IMR-90 (cell line): ENCODE measurements around the gene HBEGF. TPM values are rescaled to one million over a fixed set of nuclear protein-coding genes. Genes with fewer than 3 reads are reported as not detected.

Experiments
- ATAC-seq: fragments of 200-7000 bp; cut with Tn5 transposase; 2 replicates; pipeline ENCODE4 v1.9.1; 2020; ENCODE audit warnings: low read depth, mild to moderate bottlenecking, moderate library complexity
- BruUV-seq: library from RNA; stranded (reverse); fragments of 400-500 nt; replicated peaks from 2 replicates; lab custom pipeline; 2021; lab: Mats Ljungman, UMichigan
- CTCF ChIA-PET: fragments of 300-600 bp; formaldehyde crosslinking; extraction: SDS; loops from one replicate; lab custom pipeline; 2021; ENCODE audit warnings: antibody characterized with exemption; lab: Yijun Ruan, JAX
- POLR2A ChIA-PET: fragments of 300-600 bp; sonication (Branson Sonifier 250); formaldehyde crosslinking; loops from one replicate; lab custom pipeline; 2022; ENCODE audit warnings: antibody characterized with exemption; ENCODE audit not compliant: unreplicated experiment; lab: Charles Lee
- DNase-seq: peaks from one replicate; pipeline ENCODE4 v3.0.0; 2013
- H2AFZ ChIP-seq: replicated peaks from 2 replicates; pipeline ENCODE3; 2013; ENCODE audit warnings: low read length, mild to moderate bottlenecking; ENCODE audit not compliant: poor library complexity
- H2AK5ac ChIP-seq: 2 replicates; pipeline ENCODE4 v1.6.1; 2013; ENCODE audit warnings: low read depth, low read length, inconsistent platforms
- H2AK9ac ChIP-seq: replicated peaks from 2 replicates; pipeline ENCODE3; 2013; ENCODE audit warnings: mild to moderate bottlenecking, low read depth, low read length, moderate library complexity; ENCODE audit not compliant: poor library complexity
- H2BK120ac ChIP-seq: 2 replicates; pipeline ENCODE4 v1.6.1; 2013; ENCODE audit warnings: low read depth, low read length, inconsistent platforms
- H2BK15ac ChIP-seq: 3 replicates; pipeline ENCODE4 v1.6.1; 2013; ENCODE audit warnings: low read depth, low read length, inconsistent platforms
- H2BK20ac ChIP-seq: 2 replicates; pipeline ENCODE4 v1.6.1; 2013; ENCODE audit warnings: low read depth, mild to moderate bottlenecking, inconsistent platforms, low read length, moderate library complexity
- H2BK5ac ChIP-seq: 2 replicates; pipeline ENCODE4 v1.6.1; 2013; ENCODE audit warnings: mild to moderate bottlenecking, low read depth, low read length, inconsistent platforms; ENCODE audit not compliant: poor library complexity, severe bottlenecking
- H3K14ac ChIP-seq: replicated peaks from 2 replicates; pipeline ENCODE4 v1.6.1; 2013; ENCODE audit warnings: low read depth, low read length, inconsistent platforms
- H3K18ac ChIP-seq: 2 replicates; pipeline ENCODE4 v1.6.1; 2013; ENCODE audit warnings: low read depth, low read length, control low read depth
- H3K23ac ChIP-seq: 2 replicates; pipeline ENCODE4 v1.6.1; 2013; ENCODE audit warnings: low read depth, low read length, inconsistent platforms
- H3K27ac ChIP-seq: 2 replicates; pipeline ENCODE4 v1.5.1; 2013; ENCODE audit warnings: mild to moderate bottlenecking, control low read depth, low read length; ENCODE audit not compliant: insufficient read depth
- H3K27me3 ChIP-seq: 2 replicates; pipeline ENCODE4 v1.6.1; 2013; ENCODE audit warnings: low read length; ENCODE audit not compliant: control insufficient read depth, insufficient read depth
- H3K36me3 ChIP-seq: 2 replicates; pipeline ENCODE4 v1.6.1; 2013; ENCODE audit warnings: low read length, mixed read lengths; ENCODE audit not compliant: control insufficient read depth, insufficient read depth
- H3K4ac ChIP-seq: 2 replicates; pipeline ENCODE4 v1.6.1; 2013; ENCODE audit warnings: low read depth, low read length, inconsistent platforms
- H3K4me1 ChIP-seq: 2 replicates; pipeline ENCODE4 v1.6.1; 2013; ENCODE audit warnings: low read length, mixed read lengths; ENCODE audit not compliant: control insufficient read depth, insufficient read depth
- H3K4me2 ChIP-seq: 2 replicates; pipeline ENCODE4 v1.6.1; 2013; ENCODE audit warnings: low read depth, mild to moderate bottlenecking, control low read depth, low read length, moderate library complexity
- H3K4me3 ChIP-seq: 2 replicates; pipeline ENCODE4 v1.5.1; 2013; ENCODE audit warnings: low read depth, mild to moderate bottlenecking, control low read depth, low read length, moderate library complexity; ENCODE audit not compliant: insufficient read depth
- H3K56ac ChIP-seq: 2 replicates; pipeline ENCODE4 v1.6.1; 2013; ENCODE audit warnings: low read length, inconsistent platforms; ENCODE audit not compliant: insufficient read depth; ENCODE audit errors: extremely low read depth
- H3K79me1 ChIP-seq, 2 experiments: 2 replicates each; pipeline ENCODE4 v1.6.1; 2013; ENCODE audit warnings: low read length in 2 of 2, inconsistent platforms in 1 of 2, low read depth in 1 of 2
- H3K9ac ChIP-seq: 2 replicates; pipeline ENCODE4 v1.6.1; 2013; ENCODE audit warnings: low read depth, low read length, control low read depth
- H3K9me1 ChIP-seq: 2 replicates; pipeline ENCODE4 v1.6.1; 2013; ENCODE audit warnings: low read length, inconsistent platforms; ENCODE audit not compliant: insufficient read depth
- H3K9me3 ChIP-seq: 2 replicates; pipeline ENCODE4 v1.6.1; 2013; ENCODE audit warnings: low read length; ENCODE audit not compliant: control insufficient read depth, insufficient read depth
- H4K20me1 ChIP-seq: 2 replicates; pipeline ENCODE4 v1.6.1; 2013; ENCODE audit warnings: low read length, inconsistent platforms; ENCODE audit not compliant: insufficient read depth
- H4K5ac ChIP-seq: 2 replicates; pipeline ENCODE4 v1.6.1; 2013; ENCODE audit warnings: mild to moderate bottlenecking, low read depth, low read length, control low read depth
- H4K8ac ChIP-seq, 2 experiments: 2 replicates each; pipeline ENCODE4 v1.6.1; 2013; ENCODE audit warnings: low read depth in 2 of 2, low read length in 2 of 2, control low read depth in 1 of 2, inconsistent platforms in 1 of 2
- H4K91ac ChIP-seq: 2 replicates; pipeline ENCODE4 v1.6.1; 2013; ENCODE audit warnings: low read depth, low read length, inconsistent platforms; ENCODE audit not compliant: insufficient read depth
- CHD1 ChIP-seq: IDR thresholded peaks from 2 replicates; pipeline ENCODE4 v1.6.1; 2012; ENCODE audit warnings: low read depth, low read length, improper control_type of control experiment
- ELK1 ChIP-seq: fragments of 150-350 bp; IDR thresholded peaks from 2 replicates; pipeline ENCODE4 v1.6.1; 2016; ENCODE audit warnings: low read depth, mild to moderate bottlenecking, low read length, moderate library complexity, borderline replicate concordance
- FOS ChIP-seq: fragments of 150-350 bp; IDR thresholded peaks from 2 replicates; pipeline ENCODE4 v1.6.1; 2016; ENCODE audit warnings: low read depth, low read length
- MAFK ChIP-seq: IDR thresholded peaks from 2 replicates; pipeline ENCODE4 v1.6.1; 2012; ENCODE audit warnings: low read depth, low read length, improper control_type of control experiment
- MAZ ChIP-seq: IDR thresholded peaks from 2 replicates; pipeline ENCODE4 v1.6.1; 2012; ENCODE audit warnings: low read depth, mild to moderate bottlenecking, low read length, improper control_type of control experiment, moderate library complexity, borderline replicate concordance
- NFE2L2 ChIP-seq: fragments of 150-350 bp; IDR thresholded peaks from 2 replicates; pipeline ENCODE4 v1.6.1; 2016; ENCODE audit warnings: low read depth, mild to moderate bottlenecking, low read length
- RAD21 ChIP-seq: IDR thresholded peaks from 2 replicates; pipeline ENCODE4 v1.6.1; 2012; ENCODE audit warnings: low read length, improper control_type of control experiment
- RCOR1 ChIP-seq: IDR thresholded peaks from 2 replicates; pipeline ENCODE4 v1.6.1; 2012; ENCODE audit warnings: mild to moderate bottlenecking, low read length, improper control_type of control experiment; ENCODE audit not compliant: insufficient replicate concordance
- SMC3 ChIP-seq: fragments of 150-350 bp; IDR thresholded peaks from 2 replicates; pipeline ENCODE4 v1.6.1; 2016; ENCODE audit warnings: low read depth, mild to moderate bottlenecking, antibody characterized with exemption, low read length, moderate library complexity
- WGBS, 2 experiments: methylation state at CpG; one replicate each; pipeline versions ENCODE4 v1.1.5 to v1.1.7; 2013; ENCODE audit warnings: missing lambda C conversion rate in 2 of 2; ENCODE audit not compliant: insufficient read length in 1 of 2; ENCODE audit errors: extremely low coverage in 2 of 2; 5-methylcytosine and 5-hydroxymethylcytosine counted together
- dilution Hi-C: fragments of 300-500 bp; cut with HindIII; formaldehyde crosslinking; loops from one replicate; pipeline ENCODE4 v1.14.3; 2018; ENCODE audit warnings: low sequenced_read_pairs; ENCODE audit not compliant: unreplicated experiment
- in situ Hi-C: fragments of 300-500 bp; cut with MboI; formaldehyde crosslinking; loops from 3 replicates; pipeline ENCODE4 v1.14.3; 2019; ENCODE audit warnings: low sequenced_read_pairs, inconsistent platforms, mixed read lengths
- intact Hi-C: fragments of 100-400 bp; cut with micrococcal nuclease; formaldehyde crosslinking; loops from 2 replicates; pipeline ENCODE4 v1.10.0; 2022
- polyA plus RNA-seq, 3 experiments: library from polyadenylated mRNA; depleted of rRNA; stranded (reverse); fragments of >200 nt; gene quantifications; 2 replicates each; pipeline ENCODE4 v1.2.3, GENCODE V29; 2012; ENCODE audit warnings: low replicate concordance in 1 of 3
- total RNA-seq: library from RNA; depleted of rRNA; stranded (reverse); fragments of >200 nt; gene quantifications from 2 replicates; pipeline ENCODE4 v1.2.3, GENCODE V29; 2012

HBEGF gene
- total and polyA plus RNA-seq, 2 of the 4 experiments (the other 2 are of a cell fraction): 18.8 to 36.1 TPM

DNA sequence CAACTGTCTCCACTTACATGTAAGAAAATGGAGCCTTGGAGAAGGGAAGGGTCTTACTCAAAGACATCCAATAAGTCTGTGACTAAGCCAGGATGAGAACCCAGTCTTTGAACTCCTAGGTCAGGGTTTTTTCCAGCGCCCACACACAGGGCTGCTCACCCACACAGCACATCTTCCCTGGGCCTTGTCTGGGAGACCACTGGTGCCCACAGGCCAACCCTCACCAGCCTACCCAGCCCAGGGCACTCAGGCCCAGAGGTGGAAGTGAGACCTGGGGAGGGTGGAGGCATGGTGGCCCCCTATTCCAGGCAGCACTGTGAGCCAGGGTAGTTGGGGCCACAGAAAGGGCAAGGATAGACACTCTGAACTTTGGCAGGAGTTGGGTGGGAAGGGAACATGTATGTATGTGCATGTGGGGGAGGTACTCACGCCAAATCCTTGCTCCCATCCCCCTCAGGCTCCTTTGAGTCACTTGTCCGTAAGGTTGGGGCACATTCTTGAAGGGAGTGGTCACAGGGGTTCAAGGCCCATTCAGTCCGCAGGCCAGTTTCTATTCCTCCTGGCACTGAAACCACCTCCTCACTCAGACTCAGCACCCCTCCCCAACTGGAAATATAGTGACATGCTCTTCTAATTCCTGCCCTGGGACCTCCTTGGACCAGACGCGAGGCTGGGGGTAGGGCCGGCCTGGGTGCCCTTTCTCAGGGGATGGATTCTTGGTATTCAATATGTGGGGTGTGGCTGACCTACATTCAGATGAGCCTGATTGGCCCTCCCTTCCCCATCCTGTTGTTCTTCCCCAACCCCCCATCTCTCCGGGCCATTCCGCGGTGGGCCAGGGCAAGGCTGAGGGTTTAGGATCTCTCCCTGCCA is 10.7 kb upstream of the HBEGF start:
- Histone ChIP-seq H2BK5ac (peak overlapping the region; percentile 21), H2AFZ (peak overlapping the region; percentile 87), H3K4me3 (no peak overlapping the region), H2BK120ac (no peak overlapping the region), H3K23ac (no peak overlapping the region), H3K4ac (no peak overlapping the region), H2AK5ac (0 out of 2 replicates have a peak overlapping the region, but pooled peaks have one; percentile 20), H3K9me3 (no peaks in the 10 kb centered on the region), H3K27me3 (no peaks in the 10 kb centered on the region; the same call in 1 of the 2 replicates), H4K5ac (no peak overlapping the region; the same call in 1 of the 2 replicates), H3K79me1 (no peaks in the 10 kb centered on the region), H3K4me2 (0 out of 2 replicates have a peak overlapping the region, but pooled peaks have one; percentile 37), H3K9ac (no peak overlapping the region), H3K18ac (no peak overlapping the region), H3K4me1 (no peaks in the 10 kb centered on the region), H4K91ac (no peak overlapping the region; the same call in 1 of the 2 replicates), H2BK20ac (no peak overlapping the region), H4K20me1 (no peaks in the 10 kb centered on the region), H2AK9ac (peak overlapping the region; percentile 82), H3K9me1 (0 out of 2 replicates have a peak, but pooled peaks cover 6% of the 10 kb centered on the region), H4K8ac (peak overlapping the region; percentile 42 to 84; a peak in 3 of 4 replicates), H3K27ac (no peak overlapping the region), H3K36me3 (no peaks in the 10 kb centered on the region), H3K56ac (no peak overlapping the region), H3K14ac (no peak overlapping the region), H2BK15ac (no peak overlapping the region; the same call in 2 of the 3 replicates)
- ATAC-seq: peak; percentile 28
- no TSS peak for BruUV-seq
- intact Hi-C loops (loop anchor here (1.0 to 10.0 kb wide), 2 partner anchors 113 to 282 kb away; no protein-coding TSS in a partner anchor), in situ Hi-C loops (loop anchor here (25.0 kb wide), 1 partner anchor 570 kb away; the partner anchor contains the start of gene PSD2), dilution Hi-C loops (no loop called here)
- CTCF ChIA-PET: interaction anchor here (1.6 kb wide), 1 partner anchor 117 kb away, joined by 4 read pairs; no protein-coding TSS in a partner anchor
- no CpG with 5 or more reads among the region's 10 CpGs for WGBS, 2 experiments
- TF ChIP-seq SMC3: no peak
- TF ChIP-seq MAFK: no peak
- no peak for TF ChIP-seq RCOR1
- TF ChIP-seq NFE2L2: no peak
- no peak for TF ChIP-seq CHD1
- TF ChIP-seq MAZ: no peak
- no peak for TF ChIP-seq FOS
- no peak for TF ChIP-seq ELK1
- TF ChIP-seq RAD21: no peak
- POLR2A ChIA-PET: no interaction called here
- no peak for DNase-seq
